CD14-positive monocyte (primary cell): ENCODE data around the gene AP2M1. TPM values are rescaled to one million over a fixed set of nuclear protein-coding genes. Genes with fewer than 3 reads are reported as not detected.
A peak's percentile ranks its signal among the peaks of the same experiment; 100 is the strongest.

Experiments
- DNase-seq, 3 donors: peaks; one replicate each; pipeline ENCODE4 v3.0.0-alpha.2; 2011 to 2022
- H2AFZ ChIP-seq: 2 replicates; pipeline ENCODE4 v1.6.0; 2012; ENCODE audit warnings: mild to moderate bottlenecking, low read depth, low read length, inconsistent platforms; ENCODE audit not compliant: insufficient read depth, poor library complexity, severe bottlenecking
- H3K27ac ChIP-seq, 2 donors: 1 replicate in 1 of 2; 2 replicates in 1 of 2; pipeline ENCODE4 v1.5.1; 2012 to 2013; ENCODE audit warnings: low read length in 2 of 2, control low read depth in 1 of 2, inconsistent platforms in 1 of 2, low read depth in 1 of 2, mild to moderate bottlenecking in 1 of 2
- H3K27me3 ChIP-seq, 2 donors: one replicate each; pipeline versions ENCODE4 v1.6.0 to v1.6.1; 2011 to 2013; ENCODE audit warnings: low read length in 2 of 2; ENCODE audit not compliant: control insufficient read depth in 2 of 2, insufficient read depth in 2 of 2
- H3K36me3 ChIP-seq, 2 donors: replicated peaks in 1 of 2; 1 replicate in 1 of 2; 2 replicates in 1 of 2; pipeline versions ENCODE4 v1.5.1 to v1.6.1; 2012 to 2013; ENCODE audit warnings: low read length in 2 of 2, control low read depth in 1 of 2, inconsistent platforms in 1 of 2, mild to moderate bottlenecking in 1 of 2; ENCODE audit not compliant: insufficient read depth in 2 of 2, control insufficient read depth in 1 of 2
- H3K4me1 ChIP-seq, 2 donors: 1 replicate in 1 of 2; 2 replicates in 1 of 2; pipeline versions ENCODE4 v1.5.1 to v1.6.1; 2012 to 2013; ENCODE audit warnings: low read length in 2 of 2, control low read depth in 1 of 2, inconsistent platforms in 1 of 2, mild to moderate bottlenecking in 1 of 2, moderate library complexity in 1 of 2; ENCODE audit not compliant: insufficient read depth in 2 of 2, control insufficient read depth in 1 of 2
- H3K4me2 ChIP-seq: replicated peaks from 2 replicates; pipeline ENCODE3; 2012; ENCODE audit warnings: low read length, moderate library complexity, mild to moderate bottlenecking; ENCODE audit not compliant: poor library complexity, severe bottlenecking; ENCODE audit errors: extremely low read depth
- H3K4me3 ChIP-seq, 3 experiments: fragments of 200-600 bp in 1 of 3; sonication (generic) in 1 of 3; replicated peaks in 1 of 3; 1 replicate in 2 of 3; 2 replicates in 1 of 3; pipeline ENCODE4 v1.5.1; 2011 to 2013; ENCODE audit warnings: low read length in 3 of 3, mild to moderate bottlenecking in 3 of 3, control low read depth in 2 of 3, low read depth in 2 of 3, inconsistent platforms in 1 of 3, moderate library complexity in 1 of 3
- H3K79me2 ChIP-seq: 2 replicates; pipeline ENCODE4 v1.6.0; 2012; ENCODE audit warnings: mild to moderate bottlenecking, control low read depth, inconsistent platforms, low read length, moderate library complexity; ENCODE audit not compliant: insufficient read depth
- H3K9ac ChIP-seq: 2 replicates; pipeline ENCODE4 v1.6.0; 2017; ENCODE audit warnings: low read length, mild to moderate bottlenecking; ENCODE audit not compliant: insufficient read depth, poor library complexity, severe bottlenecking
- H3K9me3 ChIP-seq, 2 donors: replicated peaks in 1 of 2; 1 replicate in 1 of 2; 2 replicates in 1 of 2; pipeline versions ENCODE4 v1.5.1 to v1.6.1; 2012 to 2013; ENCODE audit warnings: low read length in 2 of 2, control low read depth in 1 of 2; ENCODE audit not compliant: control insufficient read depth in 1 of 2, insufficient read depth in 1 of 2
- H4K20me1 ChIP-seq: 2 replicates; pipeline ENCODE4 v1.6.0; 2012; ENCODE audit warnings: mild to moderate bottlenecking, low read length, control low read depth, moderate library complexity; ENCODE audit not compliant: insufficient read depth
- H3K27ac Mint-ChIP-seq, 7 donors: one replicate each; pipeline ENCODE4 v1.8.0; 2020; ENCODE audit warnings: mild to moderate bottlenecking in 7 of 7, mixed read lengths in 7 of 7, moderate library complexity in 6 of 7, inconsistent platforms in 2 of 7
- H3K27me3 Mint-ChIP-seq, 3 donors: one replicate each; pipeline ENCODE4 v1.8.0; 2021 to 2022; ENCODE audit warnings: low read depth in 3 of 3, mild to moderate bottlenecking in 3 of 3, mixed read lengths in 3 of 3, moderate library complexity in 3 of 3, inconsistent platforms in 1 of 3
- H3K36me3 Mint-ChIP-seq, 2 donors: one replicate each; pipeline ENCODE4 v1.8.0; 2020; ENCODE audit warnings: mixed read lengths in 2 of 2, inconsistent platforms in 1 of 2, mild to moderate bottlenecking in 1 of 2
- H3K4me1 Mint-ChIP-seq: one replicate; pipeline ENCODE4 v1.8.0; 2020; ENCODE audit warnings: mild to moderate bottlenecking, mixed read lengths
- H3K4me3 Mint-ChIP-seq, 2 donors: one replicate each; pipeline ENCODE4 v1.8.0; 2020; ENCODE audit warnings: mild to moderate bottlenecking in 2 of 2, mixed read lengths in 2 of 2, moderate library complexity in 1 of 2
- H3K9me3 Mint-ChIP-seq, 7 donors: one replicate each; pipeline ENCODE4 v1.8.0; 2020 to 2022; ENCODE audit warnings: mixed read lengths in 7 of 7, mild to moderate bottlenecking in 6 of 7, moderate library complexity in 6 of 7, inconsistent platforms in 2 of 7
- WGBS: methylation state at CpG from one replicate; pipeline ENCODE4 v1.1.5; 2013; ENCODE audit warnings: missing lambda C conversion rate; ENCODE audit not compliant: insufficient coverage; 5-methylcytosine and 5-hydroxymethylcytosine counted together
- intact Hi-C, 2 donors: fragments of 100-400 bp; cut with micrococcal nuclease; formaldehyde crosslinking; loops; one replicate each; pipeline versions ENCODE4 v1.15.0 to v1.15.1; 2023
- polyA plus RNA-seq, 3 donors: library from polyadenylated mRNA; depleted of rRNA in 1 of 3; unstranded in 2 of 3; stranded (reverse) in 1 of 3; fragments of 300-500 nt in 2 of 3; fragments of >200 nt in 1 of 3; fragmentation: Illumina TruSeq in 2 of 3; gene quantifications; 1 replicate in 2 of 3; 2 replicates in 1 of 3; pipeline ENCODE4 v1.2.3, GENCODE V29; 2012 to 2021
- TF ChIP-seq, protein P1 (sequence below): fragments of 200-600 bp; IDR thresholded peaks from one replicate; pipeline ENCODE4 v1.8.0; 2022; ENCODE audit warnings: antibody characterized with exemption, mild to moderate bottlenecking

Gene AP2M1
- polyA plus RNA-seq, 3 donors, result 283 to 327 (median 295) TPM

DNA sequence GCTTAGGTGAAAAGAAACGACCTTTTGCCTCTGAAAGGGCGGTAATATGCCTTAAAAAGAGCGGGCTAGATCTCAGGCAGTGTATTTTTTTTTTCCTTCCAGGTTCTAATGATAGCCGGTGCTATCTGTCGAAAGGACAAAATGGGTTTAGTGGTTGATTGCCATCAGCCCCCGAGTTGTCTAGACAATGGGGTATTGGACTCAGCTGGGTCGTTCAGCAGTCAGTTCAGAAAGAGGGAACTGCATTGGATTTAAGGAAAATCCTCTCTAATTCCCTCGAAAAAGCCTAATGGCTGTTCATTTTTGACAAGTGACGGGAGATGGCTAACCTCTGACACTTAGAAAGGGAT, 38.8 kb upstream of the AP2M1 start:
- DNase-seq, result no peak
- TF ChIP-seq, protein P1, sequence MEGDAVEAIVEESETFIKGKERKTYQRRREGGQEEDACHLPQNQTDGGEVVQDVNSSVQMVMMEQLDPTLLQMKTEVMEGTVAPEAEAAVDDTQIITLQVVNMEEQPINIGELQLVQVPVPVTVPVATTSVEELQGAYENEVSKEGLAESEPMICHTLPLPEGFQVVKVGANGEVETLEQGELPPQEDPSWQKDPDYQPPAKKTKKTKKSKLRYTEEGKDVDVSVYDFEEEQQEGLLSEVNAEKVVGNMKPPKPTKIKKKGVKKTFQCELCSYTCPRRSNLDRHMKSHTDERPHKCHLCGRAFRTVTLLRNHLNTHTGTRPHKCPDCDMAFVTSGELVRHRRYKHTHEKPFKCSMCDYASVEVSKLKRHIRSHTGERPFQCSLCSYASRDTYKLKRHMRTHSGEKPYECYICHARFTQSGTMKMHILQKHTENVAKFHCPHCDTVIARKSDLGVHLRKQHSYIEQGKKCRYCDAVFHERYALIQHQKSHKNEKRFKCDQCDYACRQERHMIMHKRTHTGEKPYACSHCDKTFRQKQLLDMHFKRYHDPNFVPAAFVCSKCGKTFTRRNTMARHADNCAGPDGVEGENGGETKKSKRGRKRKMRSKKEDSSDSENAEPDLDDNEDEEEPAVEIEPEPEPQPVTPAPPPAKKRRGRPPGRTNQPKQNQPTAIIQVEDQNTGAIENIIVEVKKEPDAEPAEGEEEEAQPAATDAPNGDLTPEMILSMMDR, result no peak
- intact Hi-C loops, result loop anchor here (1.0 to 10.0 kb wide), 4 partner anchors 21 to 241 kb away; partner anchors contain the start of gene ABCC5 (in 2 of the 2)
- no peaks in the 10 kb centered on the region for H3K27me3 ChIP-seq
- H3K79me2 ChIP-seq, result peaks cover 47% of the 10 kb centered on the region
- H3K27ac ChIP-seq, result peak overlapping the region; percentile 78 to 91
- peaks cover 21% of the 10 kb centered on the region for H4K20me1 ChIP-seq
- Mint-ChIP-seq H3K4me1 (peaks cover 30% of the 10 kb centered on the region), H3K9me3 (no peaks in the 10 kb centered on the region), H3K4me3 (peak overlapping the region; percentile 94 to 97), H3K27me3 (no peaks in the 10 kb centered on the region), H3K27ac (peak overlapping the region; percentile 86 to 93 (median 89)), H3K36me3 (peaks cover 20 to 34% of the 10 kb centered on the region in 2 donors)
- peaks cover 20 to 28% of the 10 kb centered on the region in 2 donors for H3K36me3 ChIP-seq
- peak overlapping the region; percentile 94 for H2AFZ ChIP-seq
- 0% methylated on average over 6 of the region's 9 CpGs for WGBS
- no peaks in the 10 kb centered on the region for H3K9me3 ChIP-seq
- H3K4me2 ChIP-seq, result peak overlapping the region; percentile 98
- peak overlapping the region; percentile 68 to 96 (median 91) for H3K4me3 ChIP-seq
- H3K4me1 ChIP-seq, result peaks cover 18 to 33% of the 10 kb centered on the region in 2 donors
- peak overlapping the region; percentile 86 for H3K9ac ChIP-seq

DNA sequence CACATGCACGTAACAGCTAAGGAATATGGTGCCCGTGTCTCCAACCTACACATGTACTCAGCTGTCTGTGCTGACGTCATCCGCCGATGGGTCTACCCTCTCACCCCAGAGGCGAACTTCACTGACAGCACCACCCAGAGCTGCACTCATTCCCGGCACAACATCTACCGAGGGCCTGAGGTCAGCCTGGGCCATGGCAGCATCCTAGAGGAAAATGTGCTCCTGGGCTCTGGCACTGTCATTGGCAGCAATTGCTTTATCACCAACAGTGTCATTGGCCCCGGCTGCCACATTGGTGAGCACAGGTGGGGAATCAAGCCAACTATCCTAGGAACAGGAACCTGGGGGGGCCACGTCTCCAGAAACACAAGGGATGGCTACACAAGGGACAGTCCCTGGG, 34.2 kb upstream of the AP2M1 start:
- Histone ChIP-seq H3K4me2 (no peak overlapping the region), H3K9ac (no peak overlapping the region), H3K4me3 (no peak overlapping the region), H3K36me3 (peaks cover 66 to 73% of the 10 kb centered on the region in 2 donors), H3K27me3 (no peaks in the 10 kb centered on the region), H3K9me3 (no peaks in the 10 kb centered on the region), H3K79me2 (peaks cover 44% of the 10 kb centered on the region), H3K27ac (peak overlapping the region in 1 of 2 donors; percentile 12), H3K4me1 (peaks cover 12 to 19% of the 10 kb centered on the region in 2 donors), H2AFZ (no peak overlapping the region), H4K20me1 (peaks cover 29% of the 10 kb centered on the region)
- Mint-ChIP-seq H3K4me3 (no peak overlapping the region), H3K36me3 (peaks cover 65 to 79% of the 10 kb centered on the region in 2 donors), H3K27ac (no peak overlapping the region), H3K27me3 (peaks cover 0 to 2% (median 0%) of the 10 kb centered on the region in 3 donors), H3K4me1 (peaks cover 19% of the 10 kb centered on the region), H3K9me3 (peaks cover 0 to 1% (median 0%) of the 10 kb centered on the region in 7 donors)
- TF ChIP-seq, protein P1, result no peak
- 99% methylated on average over 10 of the region's 10 CpGs for WGBS
- intact Hi-C loops, result loop anchor here in 1 of 2 donors (10.0 kb wide), 1 partner anchor 246 kb away; no protein-coding TSS in a partner anchor
- no peak for DNase-seq
